Small intestine (tissue), 4 donors: ENCODE measurements around the gene POLR2L. TPM values are rescaled to one million over a fixed set of nuclear protein-coding genes. Genes with fewer than 3 reads are reported as not detected.

ENCODE experiments used
- polyA plus RNA-seq, 4 donors: library from polyadenylated mRNA; stranded (reverse) in 3 of 4; unstranded in 1 of 4; fragments of 200-250 nt in 3 of 4; fragments of 120-200 nt in 1 of 4; gene quantifications; one replicate each; pipeline versions ENCODE4 v1.2.1 to v1.2.3, GENCODE V29; 2013
- donor health status: healthy with polysubstance abuse.
- donor health status: Bipolar disorder and iron deficiency.
- donor health status: healthy.

The POLR2L gene
- polyA plus RNA-seq, 4 donors = 82.9 to 140 (median 132) TPM

Other genes with a start within 250 kb of the POLR2L start
- gene IRF7, start 226.6 kb downstream of the POLR2L start, polyA plus RNA-seq = 100 to 1,000 TPM in 2 of 4 donors, 10 to 100 TPM in 2; 14.5 to 115 (median 73.1) TPM
- 1,000 to 10,000 TPM in 1 of 4 donors, 100 to 1,000 TPM in 3; 112 to 1,182 (median 936) TPM for gene CDHR5, start 217.6 kb downstream of the POLR2L start, polyA plus RNA-seq
- gene SCT, start 215.3 kb downstream of the POLR2L start, polyA plus RNA-seq = 100 to 1,000 TPM in 1 of 4 donors, 10 to 100 TPM in 2, 1 to 10 TPM in 1; 4.8 to 114 (median 22.3) TPM
- gene DRD4, start 205.3 kb downstream of the POLR2L start, polyA plus RNA-seq = 1 to 10 TPM in 2 of 4 donors, under 1 TPM in 2; 0.51 to 1.4 (median 1.1) TPM
- 10 to 100 TPM; 18.2 to 39.6 (median 29.4) TPM for gene DEAF1, start 147.3 kb downstream of the POLR2L start, polyA plus RNA-seq
- 10 to 100 TPM; 11.9 to 35.4 (median 21.2) TPM for gene TMEM80, start 146.7 kb downstream of the POLR2L start, polyA plus RNA-seq
- gene EPS8L2, start 136.3 kb downstream of the POLR2L start, polyA plus RNA-seq = 1,000 to 10,000 TPM in 2 of 4 donors, 100 to 1,000 TPM in 1, 10 to 100 TPM in 1; 90.2 to 1,255 (median 670) TPM
- gene TALDO1, start 95.1 kb downstream of the POLR2L start, polyA plus RNA-seq = 100 to 1,000 TPM in 3 of 4 donors, 10 to 100 TPM in 1; 97.9 to 188 (median 174) TPM
- 10 to 100 TPM; 12.2 to 55.6 (median 29.8) TPM for gene GATD1, start 65.0 kb downstream of the POLR2L start, polyA plus RNA-seq
- 1 to 10 TPM in 1 of 4 donors, under 1 TPM in 1, not detected in 2; 0.22 to 3.3 TPM for gene CEND1, start 52.4 kb downstream of the POLR2L start, polyA plus RNA-seq
- 10 to 100 TPM; 10.5 to 21.9 (median 10.8) TPM for gene SLC25A22, start 44.2 kb downstream of the POLR2L start, polyA plus RNA-seq
- gene PIDD1, start 37.3 kb downstream of the POLR2L start, polyA plus RNA-seq = 10 to 100 TPM; 14.5 to 47.0 (median 28.6) TPM
- 1,000 to 10,000 TPM; 1,144 to 2,714 (median 1,335) TPM for gene RPLP2, start 32.6 kb downstream of the POLR2L start, polyA plus RNA-seq
- gene PNPLA2, start 23.6 kb downstream of the POLR2L start, polyA plus RNA-seq = 100 to 1,000 TPM in 3 of 4 donors, 10 to 100 TPM in 1; 66.2 to 250 (median 162) TPM
- 10 to 100 TPM; 38.7 to 88.8 (median 65.2) TPM for gene CRACR2B, start 14.6 kb downstream of the POLR2L start, polyA plus RNA-seq
- gene CD151, start 9.6 kb downstream of the POLR2L start, polyA plus RNA-seq = 100 to 1,000 TPM; 187 to 359 (median 284) TPM
- gene TSPAN4, start 323 bp upstream of the POLR2L start, polyA plus RNA-seq = 10 to 100 TPM in 2 of 4 donors, 1 to 10 TPM in 2; 5.1 to 53.3 (median 10.2) TPM
- 10 to 100 TPM; 13.6 to 94.4 (median 42.1) TPM for gene CHID1, start 68.3 kb upstream of the POLR2L start, polyA plus RNA-seq
- 10 to 100 TPM; 30.5 to 67.3 (median 45.0) TPM for gene AP2A2, start 83.3 kb upstream of the POLR2L start, polyA plus RNA-seq
- gene MUC6, start 194.2 kb upstream of the POLR2L start, polyA plus RNA-seq = under 1 TPM in 3 of 4 donors, not detected in 1; 0.09 to 0.34 (median 0.22) TPM
- 100 to 1,000 TPM in 1 of 4 donors, 10 to 100 TPM in 1, 1 to 10 TPM in 2; 3.0 to 239 (median 30.8) TPM for gene MUC2, start 232.3 kb upstream of the POLR2L start, polyA plus RNA-seq